ENCODE measurements around the gene GRB10.

DNA sequence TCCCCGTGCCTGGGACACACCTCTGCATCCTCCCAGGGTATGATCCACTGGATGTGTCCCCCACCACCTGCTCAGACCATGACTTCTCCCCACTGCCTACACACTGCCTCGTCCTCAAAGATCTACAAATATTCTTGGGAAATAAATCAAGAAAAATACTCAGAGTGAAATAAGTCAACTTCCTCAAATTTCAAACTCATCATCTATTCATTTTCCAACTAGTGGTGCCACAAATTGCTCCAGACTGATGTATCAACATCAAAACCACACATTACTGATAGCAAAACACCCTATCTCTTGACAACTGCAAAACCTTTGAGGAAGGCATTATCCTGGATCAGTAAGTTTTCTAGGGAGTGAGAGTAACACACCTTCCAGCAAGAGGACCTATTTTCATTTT lies 87.7 kb downstream of the GRB10 start:
- TF ChIP-seq, protein P1, sequence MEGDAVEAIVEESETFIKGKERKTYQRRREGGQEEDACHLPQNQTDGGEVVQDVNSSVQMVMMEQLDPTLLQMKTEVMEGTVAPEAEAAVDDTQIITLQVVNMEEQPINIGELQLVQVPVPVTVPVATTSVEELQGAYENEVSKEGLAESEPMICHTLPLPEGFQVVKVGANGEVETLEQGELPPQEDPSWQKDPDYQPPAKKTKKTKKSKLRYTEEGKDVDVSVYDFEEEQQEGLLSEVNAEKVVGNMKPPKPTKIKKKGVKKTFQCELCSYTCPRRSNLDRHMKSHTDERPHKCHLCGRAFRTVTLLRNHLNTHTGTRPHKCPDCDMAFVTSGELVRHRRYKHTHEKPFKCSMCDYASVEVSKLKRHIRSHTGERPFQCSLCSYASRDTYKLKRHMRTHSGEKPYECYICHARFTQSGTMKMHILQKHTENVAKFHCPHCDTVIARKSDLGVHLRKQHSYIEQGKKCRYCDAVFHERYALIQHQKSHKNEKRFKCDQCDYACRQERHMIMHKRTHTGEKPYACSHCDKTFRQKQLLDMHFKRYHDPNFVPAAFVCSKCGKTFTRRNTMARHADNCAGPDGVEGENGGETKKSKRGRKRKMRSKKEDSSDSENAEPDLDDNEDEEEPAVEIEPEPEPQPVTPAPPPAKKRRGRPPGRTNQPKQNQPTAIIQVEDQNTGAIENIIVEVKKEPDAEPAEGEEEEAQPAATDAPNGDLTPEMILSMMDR (IDR thresholded peaks at IDR 0.05) = no peak
- TF ChIP-seq POLR2A (IDR thresholded peaks at IDR 0.05) = no peak
- no peak for TF ChIP-seq POLR2AphosphoS5 (IDR thresholded peaks at IDR 0.05)

Measured in breast epithelium (tissue), 3 donors.